Measurements from ENCODE around the gene KRT25.

KRT25 gene

DNA sequence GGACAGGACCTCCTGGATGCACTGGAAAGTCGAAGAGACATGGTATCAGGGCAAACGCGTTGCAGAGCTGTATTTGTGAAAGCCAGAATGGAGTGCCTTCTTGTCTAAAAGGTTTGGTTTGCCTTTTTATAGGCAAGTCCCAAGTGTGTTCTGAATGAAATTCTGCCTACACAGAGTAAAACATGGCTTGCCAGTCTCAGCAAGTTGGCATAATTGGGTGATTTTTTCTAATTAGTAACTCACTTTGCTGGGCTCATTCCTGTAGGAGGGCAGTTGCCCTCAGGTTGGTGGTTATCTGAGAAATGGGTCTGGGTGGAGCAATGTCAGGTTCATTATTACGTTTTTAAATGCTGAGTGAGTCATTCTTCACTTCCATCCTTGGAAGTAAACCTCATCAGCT is at the start of gene KRT25:
KRT25 (minus strand) TSS at position 101 of the 400 bp plus-strand sequence; CDS start at position 41, 60 bp downstream.
- no peak for FAIRE-seq

GRCh38 chr17:40803617-40804082 is 48.5 kb upstream of the KRT25 start:
- FAIRE-seq: no peak

GRCh38 chr17:40801157-40801556 is 46.0 kb upstream of the KRT25 start:
- no peak for FAIRE-seq

DNA sequence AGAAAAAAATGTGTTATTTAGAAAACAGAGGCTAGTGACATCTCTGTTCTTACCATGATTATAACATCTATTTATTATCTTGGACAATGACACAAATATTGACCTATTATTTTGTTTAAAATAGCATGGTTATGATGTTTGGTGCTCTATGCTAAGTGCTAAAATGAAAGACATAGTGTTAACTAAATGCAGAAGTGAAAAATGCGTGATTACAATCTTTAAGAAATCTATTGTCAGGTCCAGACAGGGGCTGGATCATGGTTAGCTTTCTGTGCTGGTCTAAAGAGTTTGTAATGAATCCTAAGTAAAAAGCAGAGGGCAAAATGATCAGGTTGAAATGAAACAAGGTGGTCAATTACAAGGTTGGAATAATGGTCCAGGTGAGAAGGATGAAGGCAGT is 45.2 kb upstream of the KRT25 start:
- FAIRE-seq: no peak

GRCh38 chr17:40799859-40800258 is 44.7 kb upstream of the KRT25 start, which contains the start of gene KRT28:
TSS of gene KRT28 (minus strand) at chr17:40799959. CDS start at chr17:40799893, 66 bp downstream.
- no peak for FAIRE-seq

DNA sequence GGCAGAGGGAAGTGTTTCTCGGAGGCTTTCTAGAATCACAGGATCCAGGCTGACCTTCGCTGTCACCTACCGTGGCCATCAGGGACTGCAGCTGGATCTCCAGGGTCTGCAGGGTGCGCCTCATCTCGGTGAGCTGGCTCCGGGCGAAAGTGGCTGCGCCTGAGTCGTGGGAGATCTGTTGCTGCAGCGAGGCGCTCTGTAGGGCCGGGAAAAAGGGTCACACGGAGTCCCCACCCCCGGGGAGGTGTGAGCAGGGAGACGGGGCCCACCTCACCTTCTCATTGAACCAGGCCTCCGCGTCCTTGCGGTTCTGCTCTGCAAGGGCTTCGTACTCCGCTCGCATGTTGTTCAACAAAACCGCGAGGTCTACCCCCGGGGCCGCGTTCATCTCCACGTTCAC is 41.7 kb upstream of the KRT25 start:
- no peak for FAIRE-seq

GRCh38 chr17:40795019-40795667 is 40.0 kb upstream of the KRT25 start:
- FAIRE-seq: no peak

DNA sequence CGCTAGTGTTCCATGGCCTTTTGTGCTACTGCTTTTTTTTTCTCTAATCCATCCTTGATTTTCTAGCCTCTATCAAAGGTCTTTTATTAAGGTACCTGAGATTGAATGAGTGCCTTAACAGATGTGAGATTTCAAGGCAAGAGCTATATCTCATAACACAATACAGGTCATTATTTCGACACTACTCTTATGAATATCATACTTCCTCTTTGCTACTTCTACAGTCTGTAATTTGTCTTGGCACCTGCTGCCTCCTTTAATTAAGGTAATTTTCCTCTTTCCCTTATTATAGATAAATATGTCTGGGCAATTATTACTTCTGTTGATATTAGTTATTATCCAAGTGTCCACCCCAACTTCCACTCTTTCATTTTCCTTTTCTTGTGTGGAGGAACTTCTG is 39.3 kb upstream of the KRT25 start:
- FAIRE-seq: no peak

DNA sequence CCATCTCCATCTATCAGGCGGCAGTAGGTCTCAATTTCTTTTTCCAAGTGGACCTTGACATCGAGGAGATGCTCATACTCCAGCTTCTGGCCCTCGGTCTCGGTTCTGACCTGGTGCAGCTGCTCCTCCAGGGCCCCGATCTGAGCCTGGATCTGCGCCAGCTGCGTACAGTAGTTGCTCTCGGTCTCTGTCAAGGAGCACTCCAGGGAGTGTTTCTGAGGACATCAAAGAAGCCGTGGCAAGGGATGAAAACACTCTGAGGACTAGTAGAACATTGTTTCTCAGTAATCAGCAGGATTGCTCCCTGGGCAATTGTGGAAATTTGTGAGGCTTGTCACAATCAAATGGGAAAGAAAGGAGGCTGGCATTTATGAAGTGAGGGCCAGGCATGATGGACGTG is 38.7 kb upstream of the KRT25 start:
- no peak for FAIRE-seq

DNA sequence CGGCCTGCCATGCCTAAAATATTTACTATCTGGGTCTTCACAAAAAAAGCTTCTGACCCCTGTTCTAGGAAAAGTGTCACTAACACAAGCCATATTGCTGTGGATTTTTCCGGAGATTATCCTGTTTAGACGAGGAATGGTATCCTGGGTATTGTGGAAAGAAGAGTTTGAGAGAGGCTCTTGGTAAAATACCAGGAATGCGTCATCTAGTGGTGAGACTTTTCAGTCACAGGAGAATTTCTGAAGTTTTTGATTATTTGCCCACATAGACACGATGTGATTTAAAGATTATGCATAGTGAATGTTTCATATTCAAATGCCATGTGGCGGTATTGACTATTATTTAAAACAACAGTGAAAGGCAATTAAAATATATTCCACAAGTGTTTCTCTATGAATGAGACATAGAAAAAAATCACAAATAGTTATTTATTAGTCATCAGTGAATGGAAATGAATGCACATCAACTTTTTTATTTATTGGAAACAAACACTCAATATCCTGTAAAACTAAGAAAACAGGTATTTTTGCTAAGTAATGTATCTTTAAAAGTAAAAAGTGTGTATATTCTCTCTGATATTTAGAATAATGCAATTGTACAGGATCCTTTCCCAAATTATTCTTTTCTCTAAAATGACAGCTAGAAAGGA is 36.8 kb upstream of the KRT25 start:
- peak; percentile 76 for FAIRE-seq

- no peak for FAIRE-seq
Measured at GRCh38 chr17:40791111-40791510, 36.0 kb upstream of the KRT25 start.

- FAIRE-seq: no peak
Measured at GRCh38 chr17:40782450-40782849, 27.3 kb upstream of the KRT25 start, which contains the start of gene KRT27. TSS of gene KRT27 (minus strand) at chr17:40782550. CDS start at chr17:40782493, 57 bp downstream.

DNA sequence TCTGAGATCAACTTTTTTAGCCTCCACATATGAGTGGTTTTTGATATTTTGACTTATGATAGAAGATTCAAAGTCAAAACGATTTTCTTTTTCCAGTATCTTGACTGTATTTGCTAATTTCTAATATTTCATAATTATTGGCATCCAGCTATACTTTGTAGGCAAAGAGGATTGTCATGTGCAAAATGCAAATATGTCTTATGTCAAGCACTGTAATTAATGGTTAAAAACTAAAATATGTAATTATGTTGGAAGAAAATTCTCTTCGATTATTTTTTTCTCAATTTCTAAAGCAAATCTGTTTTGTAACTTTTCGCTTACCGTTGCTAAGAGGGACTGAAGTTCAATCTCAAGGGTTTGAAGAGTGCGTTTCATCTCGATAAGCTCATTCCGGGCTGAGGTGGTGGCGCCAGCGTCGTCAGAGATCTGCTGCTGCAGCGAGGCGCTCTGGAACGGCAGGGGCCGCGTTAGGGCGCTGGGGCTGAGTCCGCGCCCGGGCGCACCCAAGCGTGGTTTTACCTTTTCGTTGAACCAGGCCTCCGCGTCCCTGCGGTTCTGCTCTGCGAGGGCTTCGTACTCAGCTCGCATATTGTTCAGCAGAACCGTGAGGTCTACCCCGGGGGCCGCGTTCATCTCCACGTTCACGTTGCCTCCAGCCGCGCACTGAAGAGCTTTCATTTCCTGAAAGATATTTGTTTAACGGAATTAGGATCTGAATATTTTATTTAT is 24.2 kb upstream of the KRT25 start:
- peak; percentile 41 for FAIRE-seq

- FAIRE-seq: no peak
Measured at GRCh38 chr17:40778461-40778860, 23.3 kb upstream of the KRT25 start.

DNA sequence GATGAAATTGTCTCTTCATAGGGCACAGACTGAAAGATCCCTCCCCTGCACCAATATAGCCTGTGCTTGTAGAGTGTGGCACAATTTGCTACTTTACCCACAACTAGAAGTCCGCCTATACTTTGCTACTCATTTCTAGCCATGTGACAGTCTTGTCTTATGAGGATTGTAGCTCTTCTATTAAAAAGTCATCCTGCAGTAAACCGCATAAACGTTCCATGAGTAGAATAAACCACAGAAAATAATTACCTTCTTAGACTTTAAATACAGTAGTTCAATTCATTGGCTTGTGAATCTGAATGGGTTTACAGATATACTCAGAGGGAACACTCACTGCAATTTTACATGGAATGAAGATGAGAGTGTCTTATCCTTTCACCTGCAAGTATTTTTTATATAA is 22.8 kb upstream of the KRT25 start:
- no peak for FAIRE-seq

GRCh38 chr17:40777459-40777858 is 22.3 kb upstream of the KRT25 start:
- FAIRE-seq: no peak

DNA sequence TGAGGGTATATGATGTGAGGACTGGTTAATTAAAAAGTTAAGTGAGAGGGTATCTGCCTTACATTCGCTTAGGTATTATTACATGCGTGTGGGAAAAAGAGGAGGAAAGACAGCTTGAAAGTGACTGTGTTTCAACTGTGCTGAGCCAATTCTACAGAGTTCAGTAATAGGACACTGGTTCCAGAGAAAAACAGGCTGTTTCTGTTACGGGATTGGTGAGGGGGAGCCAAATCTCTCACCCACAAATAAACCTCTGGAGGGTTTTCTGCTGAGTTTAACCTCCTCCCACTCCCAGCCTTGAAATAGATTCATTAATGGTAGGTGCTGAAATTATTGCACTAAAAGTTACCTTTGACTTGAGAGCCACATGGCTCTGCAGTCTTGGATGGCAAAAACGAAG is 20.8 kb upstream of the KRT25 start:
- FAIRE-seq: no peak

- FAIRE-seq: no peak
Measured at GRCh38 chr17:40772101-40772500, 17.0 kb upstream of the KRT25 start, which contains the start of gene KRT26. TSS of gene KRT26 (minus strand) at chr17:40772201. CDS start at chr17:40772113, 88 bp downstream.

GRCh38 chr17:40765657-40766056 is 10.5 kb upstream of the KRT25 start:
- no peak for FAIRE-seq

DNA sequence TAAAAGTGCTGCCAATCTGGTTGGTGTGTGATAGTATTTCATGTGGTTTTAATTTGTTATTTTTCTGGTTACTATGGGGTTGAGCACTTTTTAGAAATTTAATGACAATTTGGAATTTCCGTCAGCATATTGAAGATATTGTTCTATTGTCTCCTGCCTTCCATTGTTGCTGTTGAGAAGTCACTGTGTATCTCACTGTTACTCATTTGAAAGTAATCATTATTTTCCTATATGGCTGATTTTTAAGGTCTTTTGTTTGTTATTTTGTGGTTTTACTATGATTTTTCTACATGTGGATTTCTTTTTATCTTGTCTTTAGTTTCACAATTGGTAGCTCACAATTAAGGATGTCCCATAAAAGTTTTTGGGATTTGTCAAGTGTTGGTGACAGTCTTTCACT is 8.6 kb upstream of the KRT25 start:
- FAIRE-seq: no peak

DNA sequence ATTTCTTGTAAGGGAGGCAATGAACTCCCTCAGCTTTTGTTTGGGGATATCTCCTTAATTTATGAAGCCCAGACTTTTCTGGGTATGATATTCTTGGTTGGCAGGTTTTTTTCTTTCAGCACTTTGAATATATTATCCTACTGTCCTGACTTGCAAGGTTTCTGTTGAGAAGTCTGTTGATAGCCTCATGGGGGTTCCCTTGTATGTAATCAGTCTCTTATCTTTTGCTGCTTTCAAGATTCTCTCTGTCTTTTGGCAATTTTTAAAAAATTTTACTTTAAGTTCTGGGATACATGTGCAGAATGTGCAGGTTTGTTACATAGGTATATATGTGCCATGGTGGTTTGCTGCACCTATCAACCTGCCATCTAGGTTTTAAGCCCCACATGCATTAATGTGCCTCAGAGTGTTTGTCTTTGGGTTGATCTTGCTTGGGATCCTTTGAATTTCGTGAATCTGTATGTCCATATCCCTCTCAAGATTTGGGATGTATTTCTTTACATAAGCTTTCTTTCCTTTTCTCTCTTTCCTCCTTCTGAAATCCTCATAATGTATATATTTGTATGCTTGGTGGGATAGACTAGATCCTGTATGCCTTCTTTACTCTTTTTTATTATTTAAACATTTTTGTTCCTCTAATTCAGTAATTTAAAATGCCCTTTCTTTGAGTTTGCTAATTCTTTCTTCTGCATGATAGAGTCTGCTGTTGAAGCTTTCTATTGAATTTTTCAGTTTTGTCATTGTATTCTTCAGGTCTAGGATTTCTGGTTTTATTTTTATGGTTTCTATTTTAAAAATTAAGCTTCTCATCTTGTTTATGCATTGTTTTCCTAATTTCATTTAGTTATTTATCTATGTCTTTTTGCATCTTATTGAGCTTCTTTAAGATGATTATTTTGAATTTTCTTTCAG is 5.2 kb upstream of the KRT25 start:
- no peak for FAIRE-seq

- FAIRE-seq: no peak
Measured at GRCh38 chr17:40753804-40754203, 1.3 kb downstream of the KRT25 start.

DNA sequence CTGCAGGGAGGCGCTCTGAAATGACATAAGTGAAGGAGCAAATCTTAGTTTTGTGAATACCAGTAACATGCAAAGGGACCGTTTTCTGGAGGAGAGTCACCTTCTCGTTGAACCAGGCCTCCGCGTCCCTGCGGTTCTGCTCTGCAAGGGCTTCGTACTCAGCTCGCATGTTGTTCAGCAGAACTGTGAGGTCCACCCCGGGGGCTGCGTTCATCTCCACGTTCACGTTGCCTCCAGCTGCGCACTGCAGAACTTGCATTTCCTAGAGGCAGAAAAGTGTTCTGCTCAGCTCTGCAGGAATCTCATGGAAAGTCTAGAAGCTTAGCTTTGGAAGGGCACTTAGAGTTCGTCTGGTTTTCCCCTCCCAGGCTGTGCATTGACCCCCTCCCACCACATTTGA is 4.1 kb downstream of the KRT25 start:
- FAIRE-seq: no peak

Measured in islet of Langerhans (tissue), 1 donor.